Omental fat pad (tissue), 4 donors: ENCODE results near the gene APOC3. TPM values are rescaled to one million over a fixed set of nuclear protein-coding genes. Genes with fewer than 3 reads are reported as not detected.

ENCODE experiments used
- ATAC-seq: fragments of 150-250 bp; one replicate; pipeline ENCODE4 v1.9.1; 2016; ENCODE audit warnings: mild to moderate bottlenecking, moderate library complexity; ENCODE audit not compliant: low FRiP score
- DNase-seq: peaks from one replicate; pipeline ENCODE4 v3.0.0-alpha.2; 2019; ENCODE audit warnings: low spot score
- total RNA-seq, 4 donors: library from RNA; depleted of rRNA; stranded (reverse); fragments of >200 nt; gene quantifications; one replicate each; pipeline ENCODE4 v1.1.0, GENCODE V29; 2016
- TF ChIP-seq, protein P1 (sequence below), 3 donors: fragments of 450-650 bp; IDR thresholded peaks; one replicate each; pipeline ENCODE4 v1.5.1; 2016 to 2017; ENCODE audit warnings: antibody characterized with exemption in 3 of 3, mild to moderate bottlenecking in 3 of 3, moderate library complexity in 2 of 3

The APOC3 gene
- total RNA-seq, 4 donors from 2014 or later: 3.5 TPM; not detected in 3

DNA sequence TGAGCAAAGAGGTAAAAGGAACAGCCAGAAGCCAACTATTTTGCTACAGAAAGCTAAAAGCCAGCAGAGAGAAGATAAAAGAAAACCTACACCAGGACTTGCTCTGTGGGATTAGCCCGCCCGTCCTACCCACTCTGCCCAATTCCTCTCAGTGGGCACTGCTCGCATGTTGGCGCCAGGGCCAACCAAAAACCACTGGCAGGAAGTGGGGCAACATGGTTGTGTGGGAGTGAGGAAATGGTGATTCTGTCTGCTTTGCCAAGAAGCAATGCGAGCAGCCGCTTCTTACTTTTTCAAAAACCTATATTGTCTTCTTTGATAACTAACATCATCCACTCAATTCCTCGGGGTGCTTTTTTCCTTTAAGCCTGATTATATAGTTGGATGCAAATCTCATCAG, 21.9 kb downstream of the APOC3 start:
- ATAC-seq: no peak
- DNase-seq: no peak
- TF ChIP-seq, protein P1, sequence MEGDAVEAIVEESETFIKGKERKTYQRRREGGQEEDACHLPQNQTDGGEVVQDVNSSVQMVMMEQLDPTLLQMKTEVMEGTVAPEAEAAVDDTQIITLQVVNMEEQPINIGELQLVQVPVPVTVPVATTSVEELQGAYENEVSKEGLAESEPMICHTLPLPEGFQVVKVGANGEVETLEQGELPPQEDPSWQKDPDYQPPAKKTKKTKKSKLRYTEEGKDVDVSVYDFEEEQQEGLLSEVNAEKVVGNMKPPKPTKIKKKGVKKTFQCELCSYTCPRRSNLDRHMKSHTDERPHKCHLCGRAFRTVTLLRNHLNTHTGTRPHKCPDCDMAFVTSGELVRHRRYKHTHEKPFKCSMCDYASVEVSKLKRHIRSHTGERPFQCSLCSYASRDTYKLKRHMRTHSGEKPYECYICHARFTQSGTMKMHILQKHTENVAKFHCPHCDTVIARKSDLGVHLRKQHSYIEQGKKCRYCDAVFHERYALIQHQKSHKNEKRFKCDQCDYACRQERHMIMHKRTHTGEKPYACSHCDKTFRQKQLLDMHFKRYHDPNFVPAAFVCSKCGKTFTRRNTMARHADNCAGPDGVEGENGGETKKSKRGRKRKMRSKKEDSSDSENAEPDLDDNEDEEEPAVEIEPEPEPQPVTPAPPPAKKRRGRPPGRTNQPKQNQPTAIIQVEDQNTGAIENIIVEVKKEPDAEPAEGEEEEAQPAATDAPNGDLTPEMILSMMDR (IDR thresholded peaks at IDR 0.05): no peak

DNA sequence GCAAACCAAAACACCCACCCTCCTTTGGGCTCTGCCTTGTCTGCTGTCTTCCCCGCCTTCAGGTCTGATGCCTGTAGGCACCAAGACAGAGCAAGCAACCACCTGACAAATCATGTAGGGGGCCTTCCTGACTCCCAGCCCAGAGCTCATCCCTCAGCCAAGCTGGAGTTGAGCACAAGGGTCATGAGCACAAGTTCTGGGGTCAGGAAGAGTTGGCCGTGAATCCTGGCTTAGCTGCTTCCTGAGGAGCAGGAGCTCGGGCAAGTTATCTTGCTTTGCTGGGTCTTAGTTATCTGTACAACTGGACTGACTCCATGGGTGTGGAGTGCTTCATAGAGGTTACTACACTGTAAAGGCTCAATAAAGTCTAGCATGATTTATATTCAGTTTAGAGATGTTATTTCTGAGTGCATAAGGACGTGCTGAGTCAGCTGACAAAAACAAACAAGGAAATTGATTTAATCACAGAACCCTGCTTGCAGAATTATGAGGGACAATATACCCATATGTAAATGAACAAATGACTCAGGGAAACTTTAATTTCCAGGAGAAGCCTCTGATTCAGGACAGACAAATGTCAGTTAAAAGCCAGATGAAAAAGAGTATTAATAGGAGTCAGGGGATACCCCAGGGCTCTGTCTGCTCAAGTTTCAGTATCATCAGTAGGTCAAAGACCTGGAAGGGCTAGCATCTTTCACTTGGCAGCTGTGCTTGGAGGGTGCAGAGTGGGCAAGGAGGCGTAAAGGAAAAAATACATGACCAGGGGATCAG, 22.7 kb downstream of the APOC3 start:
- DNase-seq (no peak), ATAC-seq (peak; percentile 43)
- TF ChIP-seq, protein P1 (IDR thresholded peaks at IDR 0.05): no peak

DNA sequence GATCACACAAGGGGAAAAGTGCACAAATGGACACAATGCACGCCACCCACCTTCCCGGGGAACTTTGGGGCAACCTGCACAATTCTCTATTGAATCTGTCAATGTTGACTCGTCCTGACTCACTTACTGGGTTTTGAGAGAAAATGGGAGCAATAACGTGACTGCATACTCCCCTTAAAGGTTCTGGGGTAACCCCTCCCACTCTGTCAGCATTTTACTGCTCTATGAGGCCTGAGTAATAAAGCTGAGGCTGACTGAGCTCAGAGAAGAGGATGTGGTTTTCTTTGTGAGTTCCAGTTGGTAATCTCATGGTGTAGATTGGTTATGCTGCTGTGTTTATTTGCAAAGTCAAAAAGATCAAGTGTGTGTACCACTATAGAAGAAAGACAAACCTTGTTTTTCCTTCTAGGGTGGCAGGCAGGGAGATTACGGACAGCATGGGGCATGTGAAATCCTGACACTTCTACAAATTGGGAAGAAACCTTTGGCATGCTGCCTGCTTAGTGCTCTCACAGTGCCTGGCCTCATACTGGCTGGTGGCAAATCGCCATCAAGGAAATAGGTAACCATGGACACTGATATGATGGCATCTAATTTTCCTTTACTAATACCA, 23.9 kb downstream of the APOC3 start:
- TF ChIP-seq, protein P1 (IDR thresholded peaks at IDR 0.05): no peak
- ATAC-seq (peak; percentile 27), DNase-seq (no peak)

DNA sequence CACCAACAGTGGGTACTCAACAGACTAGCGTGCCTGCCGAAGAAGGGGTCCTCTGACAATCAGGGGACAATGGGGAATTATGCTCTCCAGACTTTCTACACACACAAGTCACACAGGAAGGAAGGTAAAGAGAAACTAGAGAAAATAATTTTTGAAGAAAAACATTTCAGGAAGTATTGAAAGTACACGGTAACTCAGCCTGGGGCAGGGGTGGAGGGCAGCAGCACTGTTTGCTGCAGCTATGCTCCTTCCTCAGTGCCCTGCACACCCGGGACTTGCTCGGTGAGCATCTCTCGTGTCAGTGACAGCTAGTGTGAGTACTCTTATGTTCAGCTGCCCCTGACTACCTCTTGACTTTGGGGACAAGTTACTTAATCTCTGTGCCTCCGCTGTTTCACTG, 25.7 kb downstream of the APOC3 start:
- no peak for DNase-seq
- TF ChIP-seq, protein P1 (IDR thresholded peaks at IDR 0.05): no peak
- no peak for ATAC-seq

DNA sequence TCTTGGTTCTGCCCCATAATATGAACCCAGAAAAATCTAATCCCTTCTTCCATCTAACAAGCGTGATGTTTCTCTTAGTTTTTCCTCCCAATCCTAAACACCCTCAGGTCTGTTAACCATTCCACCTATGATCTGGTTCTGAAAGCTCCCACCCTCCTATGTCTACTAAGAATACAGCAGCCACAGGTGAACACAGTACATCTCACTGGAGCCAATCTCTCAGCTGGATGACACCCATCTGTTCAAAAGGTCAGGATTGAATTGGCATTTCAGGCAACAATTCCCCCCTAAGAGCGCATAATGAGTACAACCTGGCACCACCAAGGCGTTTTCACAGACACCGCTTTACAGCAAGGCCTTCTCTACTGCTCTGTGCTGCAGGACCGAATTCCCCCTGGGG, 26.7 kb downstream of the APOC3 start:
- no peak for ATAC-seq
- TF ChIP-seq, protein P1 (IDR thresholded peaks at IDR 0.05): no peak

DNA sequence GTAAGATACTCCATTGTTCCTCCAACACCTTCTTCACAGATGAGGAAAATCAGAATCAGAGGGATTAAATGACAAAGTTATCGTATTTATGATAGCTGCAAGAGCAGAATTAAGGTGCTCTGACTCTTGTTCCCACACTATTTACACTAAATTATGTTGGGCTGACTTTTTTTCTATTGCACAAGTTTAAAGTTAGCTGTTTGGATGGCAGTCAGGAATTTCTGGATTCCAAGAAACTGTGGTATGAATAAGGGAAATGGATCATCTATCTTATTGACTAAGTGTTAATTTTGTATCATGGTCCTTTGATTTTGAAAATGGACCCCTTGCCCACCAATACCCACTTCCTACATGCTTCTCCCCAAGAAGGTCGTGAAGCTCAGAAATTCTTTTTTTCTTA, 27.6 kb downstream of the APOC3 start:
- TF ChIP-seq, protein P1 (IDR thresholded peaks at IDR 0.05): no peak
- no peak for ATAC-seq
- no peak for DNase-seq

More for the DNA sequence above, 26.7 kb downstream of the APOC3 start:
- no peak for DNase-seq

DNA sequence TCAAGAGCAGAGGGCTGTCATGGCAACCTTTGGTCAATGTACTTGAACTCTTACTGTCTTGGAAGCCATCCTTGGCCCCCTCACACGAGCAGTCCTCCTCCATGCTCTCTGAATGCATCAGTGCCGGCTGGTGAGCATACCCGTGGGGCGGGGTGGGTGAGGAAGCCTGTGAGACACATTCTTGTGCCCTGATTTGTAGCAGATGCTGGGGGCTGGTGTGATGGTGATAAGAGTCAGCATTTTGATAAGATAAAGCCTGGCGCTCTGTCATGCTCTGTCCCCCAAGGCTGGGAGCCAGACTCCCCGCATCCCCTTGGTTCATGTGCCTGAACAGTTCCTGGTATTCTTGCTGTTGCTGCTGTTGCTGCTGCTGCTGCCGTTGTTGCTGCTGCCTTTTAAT, 28.2 kb downstream of the APOC3 start:
- peak; percentile 37 for ATAC-seq
- no peak for DNase-seq
- TF ChIP-seq, protein P1 (IDR thresholded peaks at IDR 0.05): no peak
